ENCODE data around the gene ZNF385B.

The ZNF385B gene

DNA sequence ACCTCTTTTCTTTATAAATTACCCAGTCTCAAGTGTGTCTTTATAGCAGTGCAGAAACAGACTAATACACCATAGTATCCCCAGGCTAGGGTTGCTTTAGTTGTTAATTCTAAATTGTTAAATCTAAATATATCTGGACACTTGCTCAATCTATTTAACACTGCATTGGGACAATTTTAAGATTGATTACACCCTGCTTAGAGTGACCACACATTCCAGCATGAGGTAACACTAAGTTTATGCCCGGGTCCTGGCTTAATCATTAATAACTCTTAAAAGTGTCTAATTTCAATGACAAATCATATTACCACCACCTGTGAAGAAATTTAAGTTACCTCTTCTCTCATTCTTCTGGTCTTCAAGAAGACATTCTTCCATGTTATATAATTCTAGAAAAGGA lies 131.4 kb downstream of the ZNF385B start:
- DNase-seq = no peak

DNA sequence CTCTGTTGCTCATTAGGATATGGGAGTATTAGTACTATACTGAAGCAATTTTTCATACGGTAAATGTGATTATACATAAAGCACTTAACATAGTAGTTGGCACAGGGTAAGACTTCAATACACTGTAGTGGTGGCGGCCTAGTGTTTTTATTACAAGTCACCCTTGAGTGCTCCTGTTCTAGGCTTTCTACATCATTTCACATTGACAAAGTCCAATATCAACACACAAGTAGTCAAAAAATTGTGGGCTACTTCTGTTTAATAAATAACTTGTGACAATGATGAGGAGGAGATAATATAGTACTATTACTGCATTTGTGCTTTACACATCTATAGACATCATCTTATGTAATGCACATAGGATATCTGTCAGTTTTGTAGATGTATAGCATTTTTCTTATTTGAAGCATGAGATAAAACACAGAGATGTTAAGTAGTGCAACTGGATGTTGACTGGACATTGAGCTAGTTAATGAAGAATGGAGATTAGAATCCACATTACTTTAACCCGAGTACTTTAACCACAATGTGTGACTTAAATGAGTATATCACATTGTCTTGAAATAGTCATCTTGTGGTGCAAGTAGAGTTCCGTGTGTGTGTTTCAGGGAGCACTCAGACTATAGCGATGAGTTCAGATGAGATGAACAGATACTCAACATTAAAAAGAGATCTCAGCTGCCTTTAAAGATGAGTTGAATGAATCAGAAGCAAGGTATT lies 134.8 kb downstream of the ZNF385B start:
- no peak for DNase-seq

DNA sequence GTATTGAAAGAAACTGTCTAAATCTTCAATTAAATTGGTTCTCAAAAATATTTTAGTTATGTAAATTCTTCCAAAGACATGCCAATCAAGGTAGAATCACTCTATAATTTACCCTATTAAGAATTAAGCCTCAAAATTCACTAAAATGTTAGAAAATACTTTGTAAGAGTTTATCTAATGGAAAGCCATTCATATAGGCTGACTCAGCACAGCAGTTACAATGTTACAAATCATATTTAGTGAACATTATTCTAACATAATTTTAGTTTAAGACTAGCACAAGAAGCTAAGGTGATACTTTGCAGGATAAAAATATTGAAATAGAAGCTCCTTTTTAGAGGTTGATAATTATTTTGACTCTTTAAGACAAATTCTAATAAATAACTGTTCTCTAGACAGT lies 137.0 kb downstream of the ZNF385B start:
- no peak for DNase-seq

DNA sequence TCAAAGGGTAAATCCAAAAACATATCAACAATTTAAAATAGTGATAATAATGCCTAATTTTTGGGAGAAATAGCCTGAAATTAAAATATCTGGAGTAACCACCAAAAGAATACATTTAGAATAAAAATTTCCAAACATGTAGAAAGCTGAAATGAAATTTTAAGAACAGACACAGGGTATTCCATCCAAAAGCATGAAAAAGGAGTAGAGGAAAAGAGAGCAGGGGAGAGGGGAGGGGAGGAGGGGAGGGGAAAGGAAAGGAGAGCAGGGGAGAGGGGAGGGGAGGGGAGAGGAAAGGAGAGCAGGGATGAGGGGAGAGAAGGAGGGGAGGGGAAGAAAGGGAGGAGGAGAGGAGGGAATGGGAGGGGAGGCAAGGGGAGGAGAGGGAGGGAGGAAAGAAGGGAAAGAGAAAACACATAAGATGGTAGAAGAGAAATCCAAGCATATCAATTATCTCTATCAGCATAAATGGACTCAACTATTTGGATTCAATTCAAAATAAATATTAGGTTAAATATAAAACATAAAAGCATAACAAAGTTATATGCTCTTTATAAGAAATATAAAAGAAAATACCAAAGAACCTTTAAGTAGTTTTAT lies 141.1 kb downstream of the ZNF385B start:
- no peak for DNase-seq

DNA sequence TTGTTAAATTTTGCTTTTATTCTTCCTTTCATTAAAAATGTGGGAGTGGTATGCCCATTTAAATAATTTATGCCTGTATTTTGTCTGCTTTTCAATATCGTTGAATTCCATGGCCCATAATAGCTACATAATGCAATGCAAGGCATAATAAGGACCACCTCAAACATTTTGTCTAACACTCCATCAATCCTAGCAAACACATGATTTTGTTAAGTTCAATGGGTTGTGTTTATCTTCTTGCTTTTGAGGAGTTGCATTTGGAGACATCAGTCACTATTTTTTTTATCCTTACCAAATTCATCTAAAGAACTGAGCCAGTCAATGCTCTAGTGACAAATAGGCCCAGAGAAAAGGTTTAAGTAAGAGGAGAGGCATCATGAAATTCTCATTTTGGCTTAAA lies 145.5 kb downstream of the ZNF385B start:
- no peak for DNase-seq

DNA sequence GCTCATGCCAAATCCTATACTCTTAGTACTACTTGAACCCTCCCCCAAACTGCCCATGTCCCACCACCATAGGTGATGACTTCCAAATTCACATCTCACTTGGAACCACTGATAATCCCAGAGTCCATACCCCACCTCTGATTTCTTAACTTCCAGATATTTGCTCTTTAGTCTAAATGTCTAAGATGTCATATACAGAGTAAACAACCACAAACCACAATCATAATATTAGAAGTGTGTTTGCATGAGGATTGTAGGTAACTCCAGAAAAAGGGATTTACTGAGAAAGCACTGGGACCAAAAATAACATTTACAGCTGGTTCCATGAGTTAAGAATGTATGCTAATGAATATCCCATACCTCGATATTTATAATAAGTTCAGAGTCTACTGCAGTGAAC lies 146.2 kb downstream of the ZNF385B start:
- DNase-seq = no peak

DNA sequence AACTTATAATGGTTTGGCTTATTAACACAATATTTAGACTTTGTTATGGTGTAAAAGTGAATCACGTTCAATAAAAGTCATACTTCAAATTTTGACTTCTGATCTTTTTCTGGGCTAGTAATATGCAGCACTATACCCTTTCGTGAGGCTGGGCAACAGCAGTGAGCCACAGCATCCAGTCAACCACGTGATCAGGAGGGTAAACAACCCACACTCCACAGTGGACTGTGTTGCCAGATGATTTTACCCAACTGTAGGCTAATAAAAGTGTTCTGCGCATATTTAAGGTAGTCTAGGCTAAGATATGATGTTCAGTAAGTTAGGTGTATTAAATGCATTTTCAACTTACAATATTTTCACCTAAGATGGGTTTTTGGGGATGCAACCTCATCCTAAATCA lies 148.6 kb downstream of the ZNF385B start:
- DNase-seq = no peak

DNA sequence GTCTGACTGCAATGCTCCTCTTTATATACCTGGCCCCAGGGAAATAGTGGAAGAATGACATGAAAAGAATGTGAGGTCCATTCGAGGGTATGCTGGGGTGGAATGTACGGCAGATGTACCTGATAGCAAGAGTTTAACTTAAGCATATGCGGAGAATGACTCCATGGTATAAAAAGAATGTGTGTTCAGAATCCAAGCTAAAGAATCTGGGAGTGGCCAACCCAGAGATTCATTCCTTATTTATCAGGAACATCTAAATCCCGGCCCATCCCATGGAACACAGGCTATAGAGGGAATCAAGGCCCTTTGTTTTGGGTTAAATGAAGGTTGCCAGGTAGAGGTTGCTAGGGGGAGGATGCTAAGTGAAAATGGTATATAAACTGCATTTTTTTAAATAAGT lies 150.0 kb downstream of the ZNF385B start:
- DNase-seq = no peak

DNA sequence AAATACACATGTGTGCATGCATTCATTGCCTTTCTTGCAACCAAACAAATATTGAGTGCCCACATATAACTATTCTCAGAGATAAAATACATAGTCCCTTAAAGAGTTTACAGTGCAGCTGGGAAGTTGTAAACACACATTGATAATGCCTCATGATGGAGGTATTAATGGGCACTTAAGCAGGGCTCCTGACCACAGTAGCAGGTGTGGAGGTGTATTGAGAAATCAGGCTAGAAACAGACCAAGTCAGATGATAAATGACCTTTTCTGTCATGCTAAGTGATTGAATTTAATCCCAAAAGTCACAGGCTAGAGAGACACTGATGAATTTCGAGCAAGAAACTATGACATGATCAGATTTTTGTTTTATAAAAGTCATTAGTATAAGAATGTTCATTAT lies 157.7 kb downstream of the ZNF385B start:
- DNase-seq = no peak

DNA sequence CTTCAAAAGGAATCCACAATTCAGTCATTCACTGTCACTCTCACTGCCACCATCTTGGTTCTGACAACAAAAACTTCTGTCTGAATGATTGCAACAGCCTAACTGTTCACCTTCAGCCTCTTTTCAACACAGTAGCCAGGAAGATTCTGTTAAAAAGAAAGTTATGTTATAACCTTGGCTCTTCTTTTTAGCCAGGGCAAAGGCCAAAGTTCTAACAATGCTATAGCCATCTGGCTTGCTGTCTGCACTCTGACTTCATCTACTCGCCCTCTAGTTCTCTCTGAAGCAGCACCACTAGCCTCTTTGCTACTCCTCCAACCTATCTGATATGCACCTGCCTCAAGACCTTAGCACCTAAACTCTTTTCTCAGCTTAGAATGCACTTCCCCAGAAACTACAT lies 158.5 kb downstream of the ZNF385B start:
- no peak for DNase-seq

DNA sequence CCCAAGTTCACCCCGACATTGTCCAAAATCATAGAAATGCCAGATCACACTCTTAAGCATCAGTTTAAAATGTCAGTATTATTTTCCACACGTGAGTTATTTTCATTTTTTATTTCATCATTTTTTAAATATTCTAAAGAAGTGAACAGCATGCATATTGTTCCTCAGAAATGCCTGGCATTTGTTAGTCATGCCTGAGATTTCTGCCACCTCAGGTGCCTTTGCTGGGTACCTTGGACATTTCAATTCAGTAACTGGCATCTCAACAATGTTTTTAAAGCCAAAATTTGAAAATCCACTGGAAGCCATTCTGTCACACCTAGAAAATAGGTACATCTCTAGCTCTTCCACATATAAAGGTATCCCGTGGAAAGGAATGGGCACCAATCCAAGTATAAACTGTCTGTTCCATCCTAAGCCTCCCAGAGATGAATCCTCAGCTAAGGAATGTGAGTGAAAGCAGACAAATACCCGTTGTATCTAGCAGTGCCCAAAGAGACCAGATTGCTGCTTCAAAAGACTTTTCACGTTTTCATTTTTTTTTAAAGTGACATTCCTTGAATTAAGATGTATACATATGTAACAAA lies 159.8 kb downstream of the ZNF385B start:
- no peak for DNase-seq

DNA sequence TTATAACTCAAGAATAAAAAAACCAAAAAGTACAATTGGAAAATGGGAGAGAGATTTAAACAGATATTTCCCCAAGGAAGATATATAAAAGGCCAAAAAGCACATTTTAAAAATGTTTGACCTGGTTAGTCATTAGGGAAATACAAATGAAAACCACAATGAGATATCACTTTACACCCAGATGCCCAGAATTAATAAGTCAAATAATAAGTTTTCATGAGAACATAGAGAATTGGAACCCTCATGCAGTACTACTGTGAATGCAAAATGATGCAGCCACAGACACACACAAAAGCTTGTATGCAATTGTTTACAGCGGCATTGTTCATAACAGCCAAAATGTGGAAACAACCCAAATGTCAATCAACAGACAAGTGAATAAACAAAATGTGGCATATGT lies 165.9 kb downstream of the ZNF385B start:
- no peak for DNase-seq

DNA sequence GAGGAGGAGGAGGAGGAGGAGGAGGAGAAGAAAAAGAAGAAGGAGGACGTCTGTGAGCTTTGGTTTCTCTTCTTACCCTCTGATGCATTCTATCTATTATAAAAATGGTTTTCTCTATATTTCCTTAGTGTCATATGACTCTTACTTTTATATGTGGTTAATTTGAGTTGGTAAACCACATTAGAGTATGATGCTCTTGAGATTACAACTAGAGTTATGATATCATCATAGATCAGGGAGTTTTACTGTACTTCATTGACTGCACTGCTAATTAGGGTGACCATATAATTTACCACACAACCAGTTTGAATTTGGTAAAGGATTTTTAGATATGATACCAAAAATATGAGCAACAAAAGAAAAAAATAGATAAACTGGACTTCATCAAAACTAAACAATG lies 166.4 kb downstream of the ZNF385B start:
- no peak for DNase-seq

DNA sequence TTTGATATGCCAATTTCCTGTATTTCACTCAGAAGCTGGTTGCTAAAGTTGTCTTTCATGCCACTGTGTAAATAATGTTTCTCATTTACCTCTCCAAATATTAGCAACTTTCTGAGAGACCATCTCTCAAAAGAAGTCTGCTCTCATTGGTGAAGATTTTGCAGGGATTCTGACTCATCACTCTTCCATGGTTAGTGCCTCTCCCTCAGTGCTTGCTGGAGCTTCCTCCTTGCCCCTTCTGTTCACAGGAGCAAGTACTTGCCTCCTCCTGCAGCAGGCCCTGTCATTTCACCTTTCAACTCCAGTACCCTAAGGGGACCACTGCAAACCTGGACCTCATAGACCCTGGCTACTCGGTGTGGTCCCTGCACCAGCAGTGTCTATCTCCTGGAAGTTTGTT lies 168.8 kb downstream of the ZNF385B start:
- DNase-seq = no peak

DNA sequence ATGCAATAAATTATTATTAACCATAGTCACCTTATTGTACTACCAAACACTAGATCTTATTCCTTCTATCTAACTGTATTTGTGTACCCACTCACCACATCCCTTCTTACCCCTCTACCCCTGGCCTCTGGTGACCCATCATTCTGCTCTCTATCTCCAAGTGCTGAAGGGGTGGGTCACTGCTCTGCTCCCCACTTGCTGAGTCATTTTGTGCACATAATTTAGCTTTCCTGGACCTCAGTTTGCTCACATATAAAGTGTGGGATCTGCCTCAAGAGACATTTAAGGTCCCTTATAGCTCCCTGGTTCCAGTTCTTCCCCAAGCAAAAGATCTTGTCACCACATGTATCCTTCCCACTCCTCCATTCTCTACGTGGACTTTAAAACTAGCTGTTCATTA lies 169.4 kb downstream of the ZNF385B start:
- DNase-seq = no peak

DNA sequence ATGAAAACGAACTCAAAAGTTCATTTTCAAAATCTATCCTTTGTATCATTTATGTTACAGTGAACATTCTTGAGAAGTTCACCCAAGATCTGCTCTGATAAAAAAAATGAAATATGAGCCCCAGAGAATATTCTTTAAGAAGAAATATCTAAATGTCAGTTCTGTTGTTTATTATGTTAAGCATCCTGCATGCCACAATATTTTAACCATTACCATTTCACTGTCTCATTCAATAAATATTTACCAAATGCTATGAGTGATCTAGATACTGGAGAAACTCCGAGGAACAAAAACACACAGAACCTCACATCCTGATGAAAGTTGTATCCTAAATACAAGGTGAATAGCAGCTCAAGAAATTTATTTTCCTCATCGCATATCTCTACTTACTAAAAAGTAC lies 170.2 kb downstream of the ZNF385B start:
- DNase-seq = no peak

DNA sequence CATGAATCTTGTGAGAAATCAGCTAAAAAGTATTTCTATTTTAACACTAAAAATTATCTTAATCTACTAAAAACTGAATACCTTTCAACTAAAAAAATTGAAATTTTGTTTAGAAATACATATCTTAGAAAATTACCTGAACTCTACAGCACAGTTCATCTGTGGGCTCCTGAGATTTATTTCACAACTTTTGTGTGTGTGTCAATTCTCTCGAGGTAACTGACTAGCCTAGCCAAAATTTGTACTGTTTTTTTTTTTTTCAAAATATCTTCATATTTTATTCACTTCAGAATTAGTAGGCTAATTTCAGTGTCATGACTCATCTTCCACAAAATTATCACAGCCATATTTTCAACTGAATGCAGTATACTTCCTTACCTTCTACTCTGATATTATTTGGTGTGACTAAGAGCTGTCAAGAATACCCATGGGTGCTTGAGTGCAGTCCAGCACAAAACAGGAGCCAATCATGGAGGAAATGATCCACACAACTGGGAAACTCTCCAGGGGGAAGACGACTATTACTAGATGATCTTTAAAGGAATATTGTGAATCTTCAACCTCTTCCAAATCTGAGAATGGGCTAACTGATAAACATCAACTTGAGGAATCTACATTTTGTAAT lies 174.6 kb downstream of the ZNF385B start:
- no peak for DNase-seq

DNA sequence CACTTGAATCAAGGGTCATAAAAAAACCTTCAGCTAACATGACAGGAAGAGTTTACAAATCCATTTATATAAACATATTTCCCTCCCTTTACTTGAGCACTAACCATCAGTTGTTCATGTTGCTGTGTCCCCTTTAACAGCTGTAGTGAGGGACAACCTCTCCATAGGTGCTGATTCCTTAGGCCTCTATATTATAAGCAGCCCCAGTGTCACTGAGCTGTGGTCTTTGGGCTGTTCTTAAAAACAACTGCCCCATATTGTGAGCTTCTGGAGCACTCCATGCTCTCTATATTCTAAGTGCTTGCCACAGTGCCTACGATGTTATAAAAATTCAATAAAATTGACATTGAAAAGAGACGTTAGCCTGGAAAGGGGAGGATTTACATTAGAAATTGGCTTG lies 175.3 kb downstream of the ZNF385B start:
- no peak for DNase-seq

DNA sequence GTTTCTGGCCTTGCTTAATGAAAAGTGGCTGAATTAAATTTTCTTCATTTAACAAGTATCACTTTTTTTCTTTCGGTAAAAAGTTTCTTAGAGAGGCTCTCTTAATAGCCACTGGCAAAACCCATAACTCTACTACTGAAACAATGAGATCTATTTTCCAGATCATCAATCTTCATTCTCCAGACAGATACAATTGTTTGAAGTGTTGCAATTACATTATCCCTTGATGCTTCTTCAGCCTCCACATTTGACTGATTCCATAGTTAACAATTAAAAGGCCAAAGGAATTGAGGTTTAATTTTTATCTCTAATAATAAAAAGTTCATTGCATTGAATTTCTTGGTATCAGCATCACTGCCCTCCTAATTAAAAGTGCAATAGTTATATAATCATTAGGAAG lies 176.3 kb downstream of the ZNF385B start:
- no peak for DNase-seq

DNA sequence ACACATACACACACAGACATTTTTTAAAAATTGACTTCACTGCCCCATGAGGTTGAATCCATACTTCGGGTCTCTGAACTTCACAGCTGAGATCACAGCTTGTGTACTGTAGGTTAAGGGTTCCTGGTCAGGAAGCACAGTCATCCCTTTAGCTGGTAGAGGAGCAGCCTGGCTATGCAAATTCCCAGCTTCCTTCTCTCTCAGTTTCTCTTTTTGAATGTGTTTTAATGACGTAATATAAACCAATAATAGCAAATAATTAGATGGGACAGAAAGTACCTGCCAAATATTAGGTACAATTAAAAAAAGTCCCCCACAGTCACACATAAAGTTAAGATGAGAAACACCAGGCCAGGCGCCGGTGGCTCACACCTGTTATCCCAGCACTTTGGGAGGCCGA lies 178.7 kb downstream of the ZNF385B start:
- no peak for DNase-seq

DNA sequence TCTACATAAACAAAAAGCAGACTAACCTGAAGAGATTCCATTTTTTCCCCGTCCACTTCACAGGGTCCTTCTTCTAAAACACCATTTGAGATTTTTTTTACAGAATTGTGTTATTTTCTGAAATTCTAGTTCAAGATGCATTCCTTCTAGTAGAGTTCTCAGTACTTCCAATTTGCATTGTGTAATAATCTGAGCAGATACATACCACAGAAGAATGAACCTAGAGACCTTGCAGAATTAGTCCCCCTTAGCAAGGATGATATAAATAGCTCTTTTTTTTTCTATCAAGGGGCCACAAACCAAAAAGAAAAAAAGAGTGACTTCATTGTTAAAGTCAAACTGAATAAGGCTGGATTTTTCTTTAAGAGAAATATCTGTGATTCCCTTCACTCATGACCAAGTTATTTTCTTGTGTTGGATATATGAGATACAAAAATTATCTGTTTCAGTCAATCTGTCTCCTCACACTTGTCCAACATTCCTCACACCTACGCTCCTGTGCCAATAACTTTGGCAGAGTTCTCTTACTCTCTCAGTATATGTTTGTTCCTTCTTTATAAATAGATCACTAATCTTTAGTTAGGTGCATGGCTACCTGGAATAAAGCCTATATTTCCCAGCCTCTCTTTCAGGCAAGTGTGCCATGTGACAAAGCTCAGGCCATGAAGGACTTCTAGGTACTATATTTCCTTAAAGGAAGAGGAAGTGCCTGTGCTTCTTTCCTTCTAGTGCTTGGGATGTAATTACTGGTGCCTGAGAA lies 183.5 kb downstream of the ZNF385B start:
- DNase-seq = no peak

DNA sequence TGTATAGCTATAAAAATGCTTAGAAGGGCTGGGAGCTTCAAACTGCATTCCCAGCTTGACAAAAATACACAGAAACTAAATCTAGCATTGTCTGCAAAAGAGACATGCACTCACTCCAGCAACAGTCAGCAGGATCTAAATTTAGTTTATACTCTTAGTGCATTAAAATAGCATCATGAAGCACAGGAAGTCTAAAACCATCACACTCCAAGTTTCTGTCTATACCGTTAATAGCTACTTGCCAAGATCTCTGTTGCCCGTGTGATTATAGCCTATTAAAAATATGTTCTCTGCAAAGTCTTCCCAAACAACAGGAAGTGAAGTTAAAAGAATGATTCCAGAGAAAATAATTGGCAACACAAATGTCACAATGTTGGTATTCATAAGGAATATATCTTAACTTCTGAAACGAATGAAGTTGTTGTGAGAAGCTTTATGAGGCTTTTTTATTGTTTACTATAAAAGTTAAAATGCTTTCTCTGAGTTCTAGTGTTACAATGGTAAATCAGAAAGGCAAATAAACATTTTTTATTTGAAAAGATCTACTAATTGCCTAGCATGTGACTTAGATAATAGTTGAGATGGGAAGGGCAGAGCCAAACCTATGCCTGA lies 184.2 kb downstream of the ZNF385B start:
- no peak for DNase-seq

DNA sequence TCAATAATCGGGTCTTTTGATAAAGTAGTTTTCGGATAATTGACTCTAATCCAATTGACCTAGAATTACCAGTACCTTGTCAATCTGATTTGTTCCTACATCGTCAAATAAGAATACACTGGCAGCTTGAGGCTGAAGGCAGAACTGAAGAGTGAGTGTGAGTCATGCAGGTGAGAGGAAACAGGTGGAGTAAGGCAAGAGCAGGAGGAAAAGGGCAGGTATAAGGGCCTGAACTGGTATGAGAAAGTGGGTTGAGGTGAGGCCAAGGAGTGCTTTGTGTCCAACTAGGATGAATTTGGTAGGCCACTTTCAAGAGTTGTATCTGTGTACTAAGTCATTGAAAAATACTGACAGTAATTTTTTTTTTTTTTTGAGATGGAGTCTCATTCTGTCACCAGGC lies 186.0 kb downstream of the ZNF385B start:
- DNase-seq = no peak

All from NCI-H1930 (cell line).